Putamen (tissue), 1 donor: ENCODE measurements around the gene SEC24D.

Experiments used
- DNase-seq: peaks from one replicate; pipeline ENCODE4 v3.0.0-alpha.2; 2016; ENCODE audit warnings: low spot score

Gene SEC24D

DNA sequence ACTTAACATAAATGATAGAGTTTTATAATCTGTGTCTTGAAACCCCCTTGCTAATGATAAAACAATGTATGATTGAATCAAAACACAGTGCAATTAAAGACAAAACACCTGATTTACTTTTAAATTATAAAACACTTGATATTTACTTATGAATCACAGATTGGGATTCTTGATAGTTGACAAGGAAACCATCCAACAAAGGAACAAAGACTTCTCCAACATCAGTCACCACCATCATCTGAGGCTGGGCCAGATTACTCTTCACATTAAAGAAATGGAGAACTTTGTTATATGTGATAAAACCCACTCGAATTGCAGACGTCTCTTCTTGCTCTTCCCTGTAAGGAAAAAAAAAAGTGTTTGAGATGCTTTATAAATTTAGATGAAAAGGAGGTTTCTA lies 83.4 kb downstream of the SEC24D start:
- DNase-seq, result no peak

DNA sequence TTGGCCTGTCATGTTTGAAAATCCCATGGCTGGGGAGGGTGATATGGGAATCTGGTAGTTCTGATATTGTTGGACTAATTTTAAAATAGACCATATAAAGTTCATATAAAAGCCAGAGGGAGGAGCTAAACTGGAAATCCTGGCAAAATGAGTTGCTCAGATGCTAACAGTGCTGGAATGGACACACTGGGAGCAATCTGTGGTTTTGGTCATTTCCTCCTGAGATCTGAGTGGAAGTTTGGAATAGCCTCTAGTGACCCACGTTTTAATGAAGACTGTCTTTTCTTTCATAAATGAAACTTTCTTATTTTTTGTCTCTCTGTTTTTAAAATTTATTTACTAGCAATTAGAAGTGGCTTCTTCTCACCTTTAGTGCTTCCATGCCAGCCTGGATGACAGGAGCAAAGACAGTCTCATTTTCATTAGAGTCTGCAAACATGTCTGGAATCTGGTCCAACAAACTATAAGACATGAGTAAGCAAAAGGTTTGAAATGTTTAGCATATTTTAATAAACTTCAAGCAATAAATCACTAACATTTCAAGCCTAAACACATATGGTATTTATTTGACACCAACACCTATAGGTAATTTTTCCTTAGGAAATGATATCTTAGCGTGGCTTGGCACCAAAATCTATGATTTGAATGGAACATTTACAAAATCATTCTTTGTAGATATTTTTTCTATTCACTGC lies 84.2 kb downstream of the SEC24D start:
- no peak for DNase-seq

DNA sequence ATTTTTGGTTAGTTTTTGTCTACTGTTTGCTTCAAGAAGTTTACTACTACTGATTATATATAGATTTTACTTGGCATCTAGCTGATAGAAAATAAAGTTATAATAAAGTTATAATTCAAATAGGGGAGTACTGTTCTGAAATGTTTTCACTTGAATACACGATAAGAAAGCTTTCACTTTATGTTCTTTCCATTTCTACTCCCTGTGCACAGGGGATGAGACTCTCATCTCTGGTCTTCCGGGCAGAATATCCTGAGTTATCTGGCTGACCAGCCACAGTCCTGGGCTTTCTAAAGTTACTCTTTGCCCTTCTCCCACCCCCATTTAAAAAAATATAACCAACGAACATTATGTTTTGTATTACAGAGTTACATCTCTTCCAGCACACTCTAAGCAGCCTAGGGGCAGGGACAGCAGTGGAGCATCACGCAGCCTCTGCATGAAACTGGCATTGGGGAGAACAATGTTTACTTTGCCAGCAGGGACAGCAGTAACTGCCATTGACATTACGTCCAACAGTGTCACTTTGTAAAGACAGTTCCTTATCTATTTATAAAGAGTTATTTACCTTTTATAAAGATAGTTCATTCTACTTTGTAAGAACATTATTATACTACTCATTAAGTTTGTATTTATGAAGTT lies 86.5 kb downstream of the SEC24D start:
- no peak for DNase-seq

DNA sequence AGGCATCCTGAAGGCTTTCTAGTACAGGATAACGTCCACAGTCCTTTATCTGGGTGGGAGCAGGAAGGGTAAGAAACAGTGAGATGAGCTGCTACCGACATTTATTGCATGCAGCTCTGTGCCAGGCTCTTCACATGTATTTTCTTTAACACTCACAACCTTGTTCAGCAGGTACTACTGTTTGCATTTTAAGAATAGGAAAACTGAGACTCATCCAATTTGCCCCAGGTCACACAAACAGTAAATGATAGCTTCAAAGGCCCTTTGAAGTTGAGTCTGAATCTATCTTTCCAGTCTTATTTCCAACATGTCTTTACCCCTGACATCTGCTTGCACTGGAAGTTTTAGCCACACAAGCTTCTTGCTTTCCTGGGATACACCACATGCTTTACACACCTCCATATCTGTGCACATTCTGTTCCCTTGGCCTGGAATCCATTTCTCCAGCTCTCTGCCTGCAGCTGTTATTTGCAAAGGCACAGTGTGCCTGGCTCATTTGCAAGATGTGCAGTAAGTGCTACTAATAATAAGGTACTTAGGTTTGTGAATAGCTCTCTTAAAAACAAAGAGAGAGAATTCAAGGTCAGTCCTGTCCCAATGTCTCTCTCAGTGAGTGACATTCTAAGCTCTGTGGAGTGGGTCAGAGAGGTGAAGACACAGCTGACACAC lies 89.5 kb downstream of the SEC24D start:
- DNase-seq, result no peak

DNA sequence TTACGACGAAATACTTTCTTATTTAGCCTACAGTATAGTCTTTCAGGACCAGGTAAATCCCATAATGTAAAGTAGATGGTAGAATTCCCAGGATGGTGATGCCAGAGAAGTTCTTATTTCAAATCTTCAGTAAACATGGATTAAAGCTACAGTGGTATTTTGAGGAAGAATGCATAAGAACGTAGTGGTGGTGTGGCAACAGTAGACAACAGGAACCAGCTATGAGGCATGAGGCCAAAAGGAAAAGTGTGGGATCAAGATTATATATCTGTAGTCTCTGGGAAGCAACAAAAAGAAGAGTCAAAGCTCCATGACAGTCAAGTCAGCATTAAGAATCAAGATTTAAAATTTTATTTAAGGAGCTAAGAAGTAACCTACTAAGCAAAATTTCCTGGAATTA lies 90.6 kb downstream of the SEC24D start:
- no peak for DNase-seq

DNA sequence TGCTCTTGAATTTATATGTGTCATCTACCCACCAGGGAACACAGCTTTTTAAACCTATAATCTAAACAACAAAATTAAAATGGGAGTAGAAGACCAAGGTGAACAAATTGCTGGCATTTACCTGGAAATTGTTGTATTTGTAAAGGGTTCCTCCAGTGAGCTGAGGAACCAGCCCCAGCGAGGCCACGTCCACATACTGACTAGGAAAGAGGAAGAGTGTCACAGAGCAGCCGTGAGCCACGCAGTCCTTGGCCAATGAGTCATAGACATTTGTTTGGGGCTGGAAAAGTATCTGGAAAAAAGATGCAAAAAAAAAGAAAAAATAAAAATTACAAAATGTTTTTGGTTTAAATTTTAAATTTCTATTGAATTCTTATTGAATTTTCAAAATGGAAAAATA lies 92.1 kb downstream of the SEC24D start:
- DNase-seq, result no peak

DNA sequence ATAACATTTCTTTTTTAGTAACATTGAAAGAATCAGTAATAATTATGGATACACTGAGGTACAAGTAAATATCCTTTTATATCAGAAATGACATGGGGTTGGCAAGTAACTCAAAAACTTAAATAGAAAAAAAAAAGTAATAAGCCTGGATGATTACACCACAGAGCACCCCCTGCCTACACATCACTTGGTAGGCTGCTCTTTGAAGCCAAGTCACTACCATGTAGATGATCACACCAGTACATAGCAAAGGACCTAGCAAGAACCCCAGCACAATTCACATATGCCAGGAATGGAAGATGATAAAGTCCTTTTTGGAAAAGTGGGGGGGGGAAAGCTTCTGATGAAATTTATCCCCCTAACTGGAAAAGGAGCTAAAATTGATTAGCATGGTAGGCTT lies 93.9 kb downstream of the SEC24D start:
- no peak for DNase-seq

DNA sequence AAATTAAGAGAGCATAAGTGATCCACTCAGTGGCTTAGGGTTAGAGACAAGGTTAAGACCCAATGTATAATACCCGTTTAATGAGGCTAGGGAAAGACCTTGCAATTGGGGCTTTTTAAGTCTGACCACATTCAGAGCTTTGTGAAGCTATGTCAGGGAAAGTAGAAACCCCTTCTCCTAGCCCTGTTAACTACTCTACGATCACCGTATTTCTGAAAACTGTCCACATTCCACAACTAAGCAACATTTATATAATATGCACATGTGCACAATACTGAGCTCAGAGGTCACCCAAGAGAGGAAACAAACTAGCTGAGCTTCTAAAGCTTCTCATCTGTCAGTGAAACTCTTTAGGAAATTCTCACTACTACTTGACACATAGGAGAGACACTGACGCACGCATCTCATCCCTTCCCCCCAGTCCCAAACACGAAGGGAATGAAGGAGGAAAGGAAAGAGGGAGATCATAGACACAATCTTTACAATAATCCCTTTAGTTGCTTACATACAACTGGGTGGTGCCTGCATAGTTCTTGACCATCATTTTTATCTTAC lies 94.5 kb downstream of the SEC24D start:
- no peak for DNase-seq

DNA sequence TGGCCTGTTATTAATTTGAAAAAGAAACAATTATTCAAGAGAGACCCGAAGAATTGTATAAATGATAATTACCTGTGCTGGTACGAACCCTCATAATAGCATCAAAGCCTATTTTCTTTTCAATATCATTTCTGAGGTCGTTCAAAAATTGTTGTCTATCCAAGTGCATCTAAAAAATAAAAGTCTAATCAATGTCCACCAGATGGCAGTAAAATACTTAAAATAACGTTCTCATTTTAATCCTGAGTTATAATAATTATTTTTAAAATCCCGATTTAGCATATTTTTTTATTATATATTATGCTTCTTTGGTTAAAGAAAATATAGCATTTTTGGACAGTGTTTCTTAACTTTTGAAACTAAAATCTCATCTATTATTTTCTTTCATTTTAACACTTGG lies 95.1 kb downstream of the SEC24D start:
- DNase-seq, result no peak

DNA sequence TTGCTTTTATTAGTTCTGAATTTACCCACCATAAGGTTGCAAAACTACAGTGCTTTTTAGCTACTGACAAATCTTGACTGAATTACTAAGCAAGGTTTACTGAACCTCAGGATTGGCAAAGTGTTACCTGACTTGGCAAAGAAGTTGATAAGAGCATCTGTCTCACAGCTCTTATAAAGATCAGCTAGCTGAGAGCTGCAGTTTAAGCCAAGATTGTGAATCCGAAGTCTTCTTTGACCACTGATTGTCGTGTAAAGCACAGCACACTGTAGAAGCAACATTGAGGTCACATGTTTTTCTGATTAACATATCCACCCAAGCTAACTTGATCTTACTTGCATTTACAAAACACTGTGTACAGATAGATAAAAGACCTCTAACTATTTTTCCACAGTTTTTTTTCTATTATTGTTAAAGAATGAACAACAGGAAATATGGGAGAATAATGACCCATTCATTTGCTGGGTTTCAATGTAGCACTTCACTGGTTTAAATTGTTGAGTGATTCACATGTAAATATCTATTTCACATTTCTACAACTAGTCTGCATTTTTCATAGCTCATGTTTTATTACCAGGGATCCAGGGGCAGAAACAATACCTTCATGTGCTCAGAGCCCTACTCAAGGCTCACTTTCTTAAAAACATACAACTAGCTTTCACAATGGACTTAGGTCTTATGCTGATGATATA lies 96.8 kb downstream of the SEC24D start:
- no peak for DNase-seq

DNA sequence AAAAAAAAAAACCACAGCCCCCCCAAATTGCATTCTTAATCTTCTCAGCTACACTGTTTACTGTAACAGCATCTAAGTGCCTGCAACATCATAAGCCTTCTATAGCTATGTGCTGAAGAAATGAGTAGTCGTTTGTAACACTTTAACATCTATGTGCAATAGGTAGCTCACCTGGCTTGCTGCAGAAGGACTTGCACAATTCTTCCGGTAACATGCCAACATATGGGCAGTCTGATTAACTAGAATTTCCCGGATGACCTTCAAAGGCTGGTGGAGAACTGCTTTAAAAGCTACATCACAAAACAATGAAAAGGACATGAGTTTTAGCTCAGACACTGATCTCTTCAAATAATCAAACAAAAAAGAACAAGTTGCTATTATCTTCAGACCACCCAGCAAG lies 97.8 kb downstream of the SEC24D start:
- DNase-seq, result no peak

DNA sequence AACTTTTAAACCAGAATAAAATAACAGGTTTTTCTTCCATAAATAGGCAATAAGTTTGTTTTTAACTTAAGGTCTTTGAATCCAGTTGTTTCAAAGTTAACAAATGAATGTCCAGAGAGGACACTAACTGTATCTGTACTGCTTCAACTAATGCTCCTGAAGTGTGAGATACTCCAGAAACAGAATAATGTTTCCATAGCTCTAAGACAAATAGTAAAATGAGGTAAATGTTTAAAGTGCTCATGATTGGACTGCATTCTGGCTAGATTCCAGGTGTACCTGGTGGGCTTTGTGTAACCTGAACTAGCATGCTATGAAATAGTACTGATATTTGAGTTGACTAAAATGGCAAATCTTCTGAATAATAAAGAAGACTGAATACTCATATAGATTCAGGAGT lies 99.0 kb downstream of the SEC24D start:
- DNase-seq, result no peak

DNA sequence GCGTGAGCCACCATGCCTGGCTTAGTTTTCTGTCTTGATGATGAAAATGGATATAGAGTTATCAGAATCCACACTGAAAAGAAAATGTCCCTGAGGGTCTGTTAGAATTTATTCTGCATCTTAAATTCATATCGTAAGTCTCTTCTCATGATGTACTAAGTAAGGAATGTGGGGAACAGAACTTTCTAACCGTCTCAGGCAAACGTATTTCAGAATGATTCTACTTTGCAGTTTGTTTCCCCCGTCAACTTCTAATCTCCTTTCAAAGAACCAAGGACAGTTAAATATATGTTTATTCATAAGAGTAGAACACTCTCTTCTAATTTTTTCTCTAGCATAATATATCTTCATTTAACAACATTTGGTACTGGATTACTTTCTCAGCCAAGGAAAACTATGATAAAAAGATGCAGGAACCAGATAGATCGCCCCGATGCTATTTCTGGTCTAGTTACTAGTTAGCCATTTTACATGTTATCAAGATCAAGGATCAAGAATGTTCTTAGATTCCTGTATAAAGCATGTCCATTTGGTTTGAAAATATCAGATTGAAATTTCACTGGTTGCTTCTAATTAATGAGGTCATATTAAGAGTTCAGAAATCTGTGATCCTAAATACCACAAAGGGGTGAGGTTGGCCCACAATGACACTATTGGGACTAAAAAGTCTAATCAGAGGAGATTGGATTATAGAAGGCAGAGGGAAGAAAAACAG lies 101.3 kb downstream of the SEC24D start:
- no peak for DNase-seq

DNA sequence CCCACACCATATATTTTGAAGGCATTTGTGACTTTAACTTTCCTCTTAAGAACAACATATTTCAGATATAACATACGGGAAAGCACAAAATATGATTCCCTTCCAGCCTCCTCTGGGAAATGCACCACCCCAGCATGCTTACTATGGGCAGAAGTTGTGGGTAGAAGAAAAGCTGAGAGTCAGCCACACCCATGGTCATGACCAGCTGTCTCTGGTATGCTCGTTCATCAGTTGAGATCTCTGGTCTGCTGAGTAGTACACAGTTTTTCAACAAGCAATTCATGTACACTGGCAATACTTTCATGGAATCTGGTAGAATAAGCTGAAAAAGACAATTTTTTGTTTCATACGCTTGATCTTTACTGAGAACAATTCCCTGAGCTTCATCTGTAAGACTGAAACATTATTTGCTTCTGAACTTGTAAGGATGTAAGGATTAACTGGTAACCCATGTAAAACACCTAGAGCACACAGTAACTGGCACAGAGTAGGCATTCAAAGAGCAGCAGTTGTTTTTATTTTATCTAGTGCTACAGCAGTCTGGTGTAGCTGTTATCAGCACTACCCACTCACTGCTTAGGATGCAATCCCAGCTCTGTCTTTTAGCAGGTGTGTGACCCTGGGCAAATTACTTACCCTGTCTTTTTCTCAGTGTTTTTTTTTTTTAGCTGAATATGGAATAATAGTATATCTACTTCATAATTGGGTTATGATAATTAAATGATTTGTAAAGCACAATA lies 103.2 kb downstream of the SEC24D start:
- no peak for DNase-seq

DNA sequence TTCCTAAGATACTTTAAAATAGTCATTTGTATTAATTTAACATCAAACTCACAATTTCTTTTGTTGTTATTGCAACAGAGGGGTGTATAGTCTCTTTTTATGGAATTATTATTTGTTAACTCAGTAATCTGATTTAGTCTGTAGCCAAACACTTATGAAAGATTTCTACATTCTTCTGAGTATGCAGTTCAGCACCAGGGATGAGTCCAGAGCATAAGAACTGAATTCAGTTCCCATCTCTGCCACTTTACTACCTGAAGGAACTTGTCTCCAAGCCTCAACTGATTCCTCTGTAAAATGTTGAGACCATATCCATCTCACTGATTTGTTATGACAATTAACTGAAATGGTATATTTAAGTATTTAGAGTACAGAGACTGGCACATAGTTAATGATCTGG lies 105.2 kb downstream of the SEC24D start:
- DNase-seq, result no peak

DNA sequence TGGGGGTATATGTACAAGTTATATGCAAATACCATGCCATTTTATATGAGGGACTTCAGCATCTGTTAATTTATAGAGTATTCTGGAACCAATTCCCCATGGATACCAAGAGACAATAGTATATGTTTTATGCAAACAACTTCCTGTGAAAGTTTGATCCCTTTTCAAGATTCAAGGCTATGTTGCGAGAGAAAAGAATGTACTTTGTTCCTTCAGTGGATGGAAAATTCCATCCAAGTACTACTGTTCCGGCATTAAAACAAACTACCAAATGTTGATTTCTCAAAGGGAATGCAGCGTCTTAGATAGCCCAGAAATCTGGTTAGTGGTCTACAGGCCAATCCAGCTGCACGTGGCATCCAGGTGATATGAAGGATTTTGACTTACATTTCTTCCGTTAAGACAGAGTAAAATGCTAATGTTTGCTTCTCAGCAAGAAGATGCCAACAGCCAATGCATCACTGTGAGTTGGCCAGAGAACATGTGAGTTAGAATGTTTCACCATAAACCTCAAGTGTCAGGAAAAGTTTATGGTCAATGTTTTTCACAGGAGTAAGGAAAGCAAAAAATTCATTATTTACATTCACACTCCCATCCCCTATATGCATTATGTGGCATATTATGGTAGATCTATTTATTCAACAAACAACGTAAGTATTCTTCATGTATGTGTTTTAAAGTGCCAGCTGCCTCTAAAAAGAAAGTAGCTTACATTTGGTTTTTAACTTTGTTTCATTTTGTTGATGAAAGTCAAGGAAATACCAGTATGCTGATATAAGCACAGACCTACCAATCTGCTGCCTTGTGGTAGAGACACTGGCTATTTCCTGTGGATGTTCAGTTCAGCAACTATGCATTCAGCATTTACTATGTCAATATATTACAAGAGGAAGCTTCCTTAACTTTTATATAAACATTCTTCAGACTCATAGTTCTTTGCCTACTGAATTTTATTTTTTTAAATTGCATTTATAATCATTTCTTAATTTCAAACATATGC lies 106.3 kb downstream of the SEC24D start:
- no peak for DNase-seq

DNA sequence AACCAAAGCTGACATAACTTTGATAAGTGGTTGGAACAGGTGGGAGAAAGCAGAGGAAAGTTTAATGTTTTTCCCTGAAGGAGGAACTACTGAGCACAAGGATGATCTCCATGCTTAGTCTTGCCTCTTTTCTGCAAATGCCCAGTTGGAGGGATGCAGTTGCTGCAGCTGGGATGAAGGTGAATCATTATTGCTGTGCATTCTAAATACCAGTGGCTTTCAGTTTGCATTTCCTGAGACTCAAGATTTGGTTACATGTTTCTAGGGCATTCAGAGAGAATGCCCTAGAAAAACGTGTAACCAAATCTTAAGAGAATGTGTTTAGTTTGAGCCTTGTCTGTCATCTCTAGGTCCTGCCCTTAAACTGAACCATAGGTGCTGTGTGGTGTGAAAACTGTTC lies 108.6 kb downstream of the SEC24D start:
- DNase-seq, result no peak

DNA sequence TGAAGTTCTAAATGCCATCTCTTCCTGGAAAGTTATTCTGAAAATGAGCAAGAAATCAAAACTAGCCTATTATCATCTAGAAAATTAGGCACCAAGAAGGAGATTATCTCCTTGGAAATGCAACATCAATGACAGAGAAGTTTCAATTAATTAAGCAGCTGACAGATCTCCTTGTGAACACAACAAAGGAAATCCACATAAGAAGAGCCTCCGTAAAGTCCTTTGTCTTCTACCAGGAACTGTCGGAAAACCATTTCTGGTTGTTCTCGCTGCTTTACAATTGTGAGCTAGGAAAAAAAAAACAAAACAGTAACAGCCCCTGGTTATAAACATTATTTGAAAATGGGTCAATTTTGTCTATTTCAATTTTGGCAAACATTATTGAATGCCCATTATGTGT lies 112.6 kb downstream of the SEC24D start:
- no peak for DNase-seq

DNA sequence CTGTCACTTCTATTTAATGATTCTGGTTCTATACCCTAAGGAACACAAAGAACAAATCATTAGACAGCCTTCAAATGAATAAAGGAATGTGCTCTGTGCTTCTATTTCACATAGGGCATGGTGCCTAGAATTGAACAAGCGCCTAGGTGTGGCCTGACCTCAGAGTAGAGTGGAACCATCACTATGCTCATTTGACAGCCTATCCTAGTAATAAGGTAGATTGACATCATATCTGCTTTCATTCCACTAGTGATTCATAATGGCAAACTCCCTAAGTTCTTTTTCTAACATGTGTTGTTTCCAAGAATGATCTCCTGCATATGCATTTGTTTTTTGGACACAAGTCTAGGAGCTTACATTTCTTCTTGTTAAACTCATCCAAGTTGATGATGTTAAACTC lies 114.2 kb downstream of the SEC24D start:
- DNase-seq, result no peak
